GM12878 (cell line): ENCODE data around the gene CAMKMT. TPM values are rescaled to one million over a fixed set of nuclear protein-coding genes. Genes with fewer than 3 reads are reported as not detected.

Source experiments
- CBX5 ChIP-seq: sonication (generic); IDR thresholded peaks from 2 replicates; pipeline ENCODE4 v1.6.1; 2016; ENCODE audit warnings: low read depth, moderate library complexity, mild to moderate bottlenecking, inconsistent platforms
- CREM ChIP-seq: IDR thresholded peaks from 2 replicates; pipeline ENCODE4 v1.6.1; 2014; ENCODE audit warnings: antibody characterized with exemption, low read depth
- CTCF ChIP-seq, 3 experiments: IDR thresholded peaks in 2 of 3; conservative IDR thresholded peaks in 1 of 3; 2 replicates each; pipeline ENCODE4 v1.5.1; 2011; ENCODE audit warnings: low read depth in 3 of 3, low read length in 3 of 3, mild to moderate bottlenecking in 3 of 3, control low read depth in 2 of 3, moderate library complexity in 2 of 3, inconsistent platforms in 1 of 3, mixed read lengths in 1 of 3; ENCODE audit not compliant: control insufficient read depth in 2 of 3, insufficient read depth in 1 of 3; ENCODE audit errors: extremely low read depth in 1 of 3
- DPF2 ChIP-seq: fragments of 450-650 bp; IDR thresholded peaks from 2 replicates; pipeline ENCODE4 v1.6.1; 2017; ENCODE audit warnings: mild to moderate bottlenecking
- NFYB ChIP-seq: IDR thresholded peaks from 2 replicates; pipeline ENCODE4 v1.6.1; 2011; ENCODE audit warnings: low read depth, mild to moderate bottlenecking, low read length, improper control_type of control experiment, moderate library complexity; ENCODE audit not compliant: insufficient read depth
- NR2C1 ChIP-seq: fragments of 450-650 bp; IDR thresholded peaks from 2 replicates; pipeline ENCODE4 v1.6.1; 2017; ENCODE audit warnings: antibody characterized with exemption, mild to moderate bottlenecking, moderate library complexity
- PRDM15 ChIP-seq: fragments of 450-650 bp; formaldehyde crosslinking; IDR thresholded peaks from 2 replicates; pipeline ENCODE4 v1.4.0; 2020; ENCODE audit warnings: mild to moderate bottlenecking, moderate library complexity
- RAD51 ChIP-seq: fragments of 450-650 bp; IDR thresholded peaks from 2 replicates; pipeline ENCODE4 v1.6.1; 2016; ENCODE audit warnings: moderate library complexity, mild to moderate bottlenecking, inconsistent platforms
- REST ChIP-seq: IDR thresholded peaks from 2 replicates; pipeline ENCODE4 v1.6.1; 2012; ENCODE audit warnings: mild to moderate bottlenecking, low read depth, low read length
- RUNX3 ChIP-seq: IDR thresholded peaks from 2 replicates; pipeline ENCODE4 v1.6.1; 2012; ENCODE audit warnings: low read length, inconsistent platforms
- SP1 ChIP-seq: IDR thresholded peaks from one replicate; pipeline ENCODE4 v1.6.1; 2011; ENCODE audit warnings: low read depth, low read length
- USF2 ChIP-seq: IDR thresholded peaks from 2 replicates; pipeline ENCODE4 v1.6.1; 2011; ENCODE audit warnings: low read depth, low read length, improper control_type of control experiment, borderline replicate concordance
- WRNIP1 ChIP-seq: IDR thresholded peaks from 2 replicates; pipeline ENCODE4 v1.6.1; 2011; ENCODE audit warnings: low read depth, low read length, improper control_type of control experiment, borderline replicate concordance
- ZNF207 ChIP-seq: fragments of 450-650 bp; IDR thresholded peaks from 2 replicates; pipeline ENCODE4 v1.6.1; 2014; ENCODE audit warnings: antibody characterized with exemption, mild to moderate bottlenecking, borderline replicate concordance
- polyA plus RNA-seq, 11 experiments: library from polyadenylated mRNA; depleted of rRNA in 4 of 11; unstranded in 6 of 11; stranded (reverse) in 5 of 11; fragments of >200 nt; fragmentation: Nextera tagmentation in 4 of 11; fragmentation: Illumina TruSeq in 1 of 11; extraction: Ambion mirVana in 4 of 11; extraction: Trizol in 1 of 11; gene quantifications; 1 replicate in 1 of 11; 2 replicates in 10 of 11; pipeline versions ENCODE4 v1.2.1 to v1.2.3, GENCODE V29; 2011 to 2016; ENCODE audit warnings: inconsistent platforms in 2 of 11, missing spikeins in 2 of 11, low read depth in 1 of 11
- total RNA-seq, 4 experiments: library from RNA; depleted of rRNA in 3 of 4; stranded (reverse); fragments of >200 nt in 3 of 4; fragmentation: Illumina TruSeq in 1 of 4; extraction: Trizol in 1 of 4; gene quantifications; 2 replicates each; pipeline versions ENCODE4 v1.2.1 to v1.2.3, GENCODE V29; 2013 to 2021

CAMKMT gene
- total and polyA plus RNA-seq, 10 of the 15 experiments (the other 5 are each of a cell fraction or from before 2014, with no cell fraction given): 2.7 to 16.0 (median 11.8) TPM

GRCh38 chr2:44645937-44646336, 284.2 kb downstream of the CAMKMT start (continued):
- TF ChIP-seq PRDM15 (CRISPR knock-in tag): no peak
- TF ChIP-seq NR2C1: no peak
- no peak for TF ChIP-seq RAD51
- no peak for TF ChIP-seq CREM
- no peak for TF ChIP-seq CTCF (IDR thresholded peaks at IDR 0.05 in 2 of 3, conservative IDR thresholded peaks at IDR 0.05 in 1 of 3; ENCODE audit: control insufficient read depth in 2 of 3, extremely low read depth in 1 of 3, insufficient read depth in 1 of 3, low read depth in 3 of 3, low read length in 3 of 3)
- TF ChIP-seq ZNF207: no peak
- no peak for TF ChIP-seq RUNX3
- TF ChIP-seq USF2: no peak
- TF ChIP-seq CBX5: no peak
- no peak for TF ChIP-seq NFYB
- TF ChIP-seq DPF2: no peak
- no peak for TF ChIP-seq SP1
- no peak for TF ChIP-seq WRNIP1
- no peak for TF ChIP-seq REST
- TF ChIP-seq, all 136 proteins: peak for 0
